Fibroblast of lung (primary cell): ENCODE results near the gene LDAH.

ENCODE experiments used
- CTCF ChIP-seq, 2 donors: IDR thresholded peaks in 1 of 2; conservative IDR thresholded peaks in 1 of 2; 1 replicate in 1 of 2; 2 replicates in 1 of 2; pipeline ENCODE4 v1.5.1; 2011 to 2012; ENCODE audit warnings: low read length in 2 of 2, control low read depth in 1 of 2, inconsistent platforms in 1 of 2, low read depth in 1 of 2, mild to moderate bottlenecking in 1 of 2
- EZH2 ChIP-seq: IDR thresholded peaks from 2 replicates; pipeline ENCODE4 v1.5.1; 2012; ENCODE audit warnings: low read length, control low read depth, mild to moderate bottlenecking; ENCODE audit errors: missing control alignments

GRCh38 chr2:20645301-20645701 is 177.6 kb downstream of the LDAH start:
- TF ChIP-seq CTCF (conservative IDR thresholded peaks at IDR 0.05 in 1 of 2, IDR thresholded peaks at IDR 0.05 in 1 of 2; ENCODE audit: low read depth in 1 of 2, low read length in 2 of 2), result no peak
- no peak for TF ChIP-seq EZH2
